Lung (tissue), 12 donors: ENCODE measurements around the gene ADGRD1. TPM values are rescaled to one million over a fixed set of nuclear protein-coding genes. Genes with fewer than 3 reads are reported as not detected.

Source experiments
- ATAC-seq: fragments of 200-7000 bp; cut with Tn5 transposase; one replicate; pipeline ENCODE4 v1.9.1; 2020; ENCODE audit warnings: moderate number of reproducible peaks; ENCODE audit not compliant: insufficient read depth, low FRiP score
- DNase-seq, 3 donors: peaks; one replicate each; pipeline ENCODE4 v3.0.0-alpha.2; 2013 to 2017
- H3K27ac ChIP-seq, 2 donors: one replicate each; pipeline ENCODE4 v1.5.1; 2013; ENCODE audit warnings: mild to moderate bottlenecking in 2 of 2, moderate library complexity in 2 of 2, control low read depth in 1 of 2, inconsistent platforms in 1 of 2, low read depth in 1 of 2, low read length in 1 of 2
- H3K27me3 ChIP-seq, 3 donors: one replicate each; pipeline ENCODE4 v1.5.1; 2013; ENCODE audit warnings: low read length in 2 of 3; ENCODE audit not compliant: control insufficient read depth in 3 of 3, insufficient read depth in 3 of 3
- H3K36me3 ChIP-seq, 4 donors: one replicate each; pipeline ENCODE4 v1.5.1; 2013; ENCODE audit warnings: low read length in 4 of 4, mild to moderate bottlenecking in 1 of 4, moderate library complexity in 1 of 4; ENCODE audit not compliant: control insufficient read depth in 4 of 4, insufficient read depth in 4 of 4
- H3K4me1 ChIP-seq, 5 donors: one replicate each; pipeline ENCODE4 v1.5.1; 2013; ENCODE audit warnings: low read length in 5 of 5, mild to moderate bottlenecking in 2 of 5, moderate library complexity in 1 of 5; ENCODE audit not compliant: control insufficient read depth in 5 of 5, insufficient read depth in 5 of 5
- H3K4me3 ChIP-seq: one replicate; pipeline ENCODE4 v1.5.1; 2013; ENCODE audit warnings: mild to moderate bottlenecking, control low read depth, moderate library complexity
- H3K9ac ChIP-seq, 2 donors: one replicate each; pipeline ENCODE4 v1.5.1; 2013; ENCODE audit warnings: low read length in 2 of 2, control low read depth in 1 of 2; ENCODE audit not compliant: insufficient read depth in 1 of 2
- H3K9me3 ChIP-seq, 4 donors: one replicate each; pipeline ENCODE4 v1.5.1; 2013; ENCODE audit warnings: low read length in 3 of 4, mild to moderate bottlenecking in 1 of 4, moderate library complexity in 1 of 4; ENCODE audit not compliant: control insufficient read depth in 4 of 4, insufficient read depth in 3 of 4
- WGBS, 2 donors: extraction: QIAGEN DNeasy Blood & Tissue Kit; methylation state at CpG; one replicate each; pipeline ENCODE4 v1.1.7; 2013; 5-methylcytosine and 5-hydroxymethylcytosine counted together
- polyA plus RNA-seq, 2 donors: library from polyadenylated mRNA; stranded (reverse); fragments of 200-250 nt; gene quantifications; one replicate each; pipeline ENCODE4 v1.2.1, GENCODE V29; 2013
- total RNA-seq, 2 donors: library from RNA; depleted of rRNA in 1 of 2; stranded (reverse); fragments of >200 nt in 1 of 2; gene quantifications; one replicate each; pipeline ENCODE4 v1.2.1, GENCODE V29; 2014 to 2021
- TF ChIP-seq, protein P1 (sequence below): IDR thresholded peaks from 2 replicates; pipeline ENCODE4 v1.5.1; 2012; ENCODE audit warnings: mild to moderate bottlenecking; ENCODE audit errors: control extremely low read depth, extremely low read depth
- donor health status: control.
- donor health status: control.
- donor health status: Bipolar disorder and iron deficiency.
- donor health status: healthy.
- donor health status: DM: yes; HTN: yes; CAD: no.

The ADGRD1 gene
- total and polyA plus RNA-seq, 4 donors, result 23.5 to 85.6 (median 46.7) TPM

DNA sequence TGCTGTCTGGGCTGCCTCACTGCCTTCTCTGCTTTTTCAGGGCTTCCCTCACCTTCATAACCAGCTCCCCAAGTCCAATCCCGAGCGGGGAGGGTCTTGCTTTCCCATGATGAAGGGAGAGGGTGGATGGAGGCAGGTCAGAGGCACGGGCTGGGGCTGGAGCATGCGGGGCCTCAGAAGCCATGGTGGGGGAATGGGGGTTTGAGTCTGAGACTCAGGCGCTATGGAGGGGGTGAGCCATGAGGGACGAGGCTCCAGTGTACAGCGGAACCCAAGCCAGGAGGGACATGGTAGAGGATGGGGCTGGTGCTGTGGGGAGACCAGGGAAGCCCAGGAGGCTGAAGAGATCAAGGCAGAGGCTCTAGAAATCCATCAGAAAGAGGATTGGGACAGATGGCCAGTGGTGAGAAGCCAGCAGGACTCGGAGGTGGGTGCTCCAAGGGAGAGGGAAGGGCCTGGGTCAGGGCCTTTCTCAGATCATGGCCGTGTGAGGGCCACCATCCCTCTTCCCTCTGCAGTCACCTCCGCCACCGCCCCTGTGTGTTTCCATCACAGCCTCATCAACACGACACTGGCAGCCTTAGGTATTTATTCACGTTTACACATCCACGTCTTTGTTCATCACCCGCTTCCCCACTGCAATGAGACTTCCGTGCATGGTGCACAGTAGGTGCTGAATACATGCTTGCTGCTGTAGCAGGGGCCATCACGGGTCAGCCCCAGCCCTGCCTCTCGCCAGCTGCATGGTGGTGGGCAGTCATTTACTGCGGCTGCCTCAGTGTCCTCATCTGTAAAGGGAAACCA is 144.7 kb downstream of the ADGRD1 start:
- no peaks in the 10 kb centered on the region for H3K27me3 ChIP-seq
- no peak overlapping the region for H3K27ac ChIP-seq
- TF ChIP-seq, protein P1, sequence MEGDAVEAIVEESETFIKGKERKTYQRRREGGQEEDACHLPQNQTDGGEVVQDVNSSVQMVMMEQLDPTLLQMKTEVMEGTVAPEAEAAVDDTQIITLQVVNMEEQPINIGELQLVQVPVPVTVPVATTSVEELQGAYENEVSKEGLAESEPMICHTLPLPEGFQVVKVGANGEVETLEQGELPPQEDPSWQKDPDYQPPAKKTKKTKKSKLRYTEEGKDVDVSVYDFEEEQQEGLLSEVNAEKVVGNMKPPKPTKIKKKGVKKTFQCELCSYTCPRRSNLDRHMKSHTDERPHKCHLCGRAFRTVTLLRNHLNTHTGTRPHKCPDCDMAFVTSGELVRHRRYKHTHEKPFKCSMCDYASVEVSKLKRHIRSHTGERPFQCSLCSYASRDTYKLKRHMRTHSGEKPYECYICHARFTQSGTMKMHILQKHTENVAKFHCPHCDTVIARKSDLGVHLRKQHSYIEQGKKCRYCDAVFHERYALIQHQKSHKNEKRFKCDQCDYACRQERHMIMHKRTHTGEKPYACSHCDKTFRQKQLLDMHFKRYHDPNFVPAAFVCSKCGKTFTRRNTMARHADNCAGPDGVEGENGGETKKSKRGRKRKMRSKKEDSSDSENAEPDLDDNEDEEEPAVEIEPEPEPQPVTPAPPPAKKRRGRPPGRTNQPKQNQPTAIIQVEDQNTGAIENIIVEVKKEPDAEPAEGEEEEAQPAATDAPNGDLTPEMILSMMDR, result no peak
- H3K4me3 ChIP-seq, result no peak overlapping the region
- 87 to 94% methylated on average over 19 of the region's 19 CpGs for WGBS, 2 donors
- peaks cover 0 to 4% (median 0%) of the 10 kb centered on the region in 5 donors for H3K4me1 ChIP-seq
- peaks cover 0 to 3% (median 0%) of the 10 kb centered on the region in 4 donors for H3K9me3 ChIP-seq
- H3K36me3 ChIP-seq, result peaks cover 0 to 9% (median 0%) of the 10 kb centered on the region in 4 donors
- no peak overlapping the region for H3K9ac ChIP-seq
- DNase-seq (peak in 1 of 3 donors; percentile 7), ATAC-seq (no peak)

DNA sequence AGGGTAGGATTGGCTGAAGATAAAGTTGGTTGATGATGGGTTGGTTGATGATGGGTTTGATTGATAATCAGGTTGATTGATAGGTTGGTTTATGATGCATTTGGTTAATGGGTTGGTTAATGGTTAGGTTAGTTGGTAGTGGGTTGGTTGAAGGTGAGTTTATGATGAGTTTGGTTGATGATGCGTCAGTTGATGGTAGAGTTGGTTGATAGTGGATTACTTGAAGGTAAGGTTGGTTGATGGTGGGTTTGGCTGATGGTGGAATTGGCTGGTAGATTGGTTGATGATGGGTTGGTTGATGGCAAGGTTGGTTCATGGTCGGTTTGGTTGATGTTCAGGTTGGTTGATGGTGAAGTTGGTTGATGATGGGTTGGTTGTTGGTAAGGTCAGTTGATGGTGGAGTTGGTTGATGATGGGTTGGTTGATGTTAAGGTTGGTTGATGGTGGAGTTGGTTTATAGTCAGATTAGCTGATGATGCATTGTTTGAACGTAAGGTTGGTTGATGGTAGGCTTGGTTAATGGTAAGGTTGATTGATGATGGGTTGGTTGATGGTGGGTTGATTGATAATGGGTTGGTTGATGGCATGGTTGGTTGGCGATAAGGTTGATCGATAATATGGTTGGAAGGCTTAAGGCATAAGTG is 146.4 kb downstream of the ADGRD1 start:
- H3K27me3 ChIP-seq, result no peaks in the 10 kb centered on the region
- ATAC-seq, result no peak
- H3K9ac ChIP-seq, result no peak overlapping the region
- no peak overlapping the region for H3K27ac ChIP-seq
- no peak overlapping the region for H3K4me3 ChIP-seq
- 95 to 96% methylated on average over 5 of the region's 5 CpGs for WGBS, 2 donors
- peak in 1 of 3 donors; percentile 3 for DNase-seq
- TF ChIP-seq, protein P1, result no peak
- peaks cover 0 to 3% (median 0%) of the 10 kb centered on the region in 4 donors for H3K9me3 ChIP-seq
- H3K36me3 ChIP-seq, result peaks cover 0 to 7% (median 0%) of the 10 kb centered on the region in 4 donors
- H3K4me1 ChIP-seq, result peaks cover 0 to 18% (median 0%) of the 10 kb centered on the region in 5 donors

DNA sequence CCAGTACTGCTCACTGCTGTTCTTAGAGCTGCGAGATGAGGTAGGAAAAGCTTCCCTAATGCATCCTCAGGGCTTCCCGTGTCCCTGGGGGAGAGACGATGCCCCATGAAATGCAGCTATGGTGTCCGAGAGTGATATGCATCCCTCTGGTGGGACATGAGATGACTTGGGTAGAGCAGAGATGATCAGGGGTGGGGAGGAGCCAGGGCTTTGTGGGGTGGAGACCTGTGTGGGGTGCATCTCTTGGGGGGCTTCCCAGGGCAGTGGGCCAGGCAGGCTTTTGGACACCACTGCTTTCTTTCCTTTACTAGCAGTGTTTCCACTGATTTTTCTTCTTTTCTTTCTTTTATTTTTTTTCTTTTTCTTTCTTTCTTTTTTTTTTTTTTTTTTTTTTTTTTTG is 147.3 kb downstream of the ADGRD1 start:
- Histone ChIP-seq H3K9me3 (peaks cover 0 to 3% (median 0%) of the 10 kb centered on the region in 4 donors), H3K4me3 (no peak overlapping the region), H3K9ac (no peak overlapping the region), H3K36me3 (peaks cover 0 to 9% (median 0%) of the 10 kb centered on the region in 4 donors), H3K27me3 (no peaks in the 10 kb centered on the region), H3K27ac (no peak overlapping the region), H3K4me1 (peaks cover 0 to 18% (median 0%) of the 10 kb centered on the region in 5 donors)
- ATAC-seq, result no peak
- TF ChIP-seq, protein P1, result no peak
- DNase-seq, result peak in 1 of 3 donors; percentile 6
- WGBS, 2 donors, result 92% methylated on average over 4 of the region's 4 CpGs
